HG02981 (cell line): ENCODE results near the gene HS6ST1.

Experiments used
- ATAC-seq: cut with Tn5 transposase; IDR thresholded peaks from one replicate; pipeline ENCODE4 v1.9.1; 2021; ENCODE audit warnings: mild to moderate bottlenecking, moderate library complexity; ENCODE audit not compliant: unreplicated experiment

Gene HS6ST1

DNA sequence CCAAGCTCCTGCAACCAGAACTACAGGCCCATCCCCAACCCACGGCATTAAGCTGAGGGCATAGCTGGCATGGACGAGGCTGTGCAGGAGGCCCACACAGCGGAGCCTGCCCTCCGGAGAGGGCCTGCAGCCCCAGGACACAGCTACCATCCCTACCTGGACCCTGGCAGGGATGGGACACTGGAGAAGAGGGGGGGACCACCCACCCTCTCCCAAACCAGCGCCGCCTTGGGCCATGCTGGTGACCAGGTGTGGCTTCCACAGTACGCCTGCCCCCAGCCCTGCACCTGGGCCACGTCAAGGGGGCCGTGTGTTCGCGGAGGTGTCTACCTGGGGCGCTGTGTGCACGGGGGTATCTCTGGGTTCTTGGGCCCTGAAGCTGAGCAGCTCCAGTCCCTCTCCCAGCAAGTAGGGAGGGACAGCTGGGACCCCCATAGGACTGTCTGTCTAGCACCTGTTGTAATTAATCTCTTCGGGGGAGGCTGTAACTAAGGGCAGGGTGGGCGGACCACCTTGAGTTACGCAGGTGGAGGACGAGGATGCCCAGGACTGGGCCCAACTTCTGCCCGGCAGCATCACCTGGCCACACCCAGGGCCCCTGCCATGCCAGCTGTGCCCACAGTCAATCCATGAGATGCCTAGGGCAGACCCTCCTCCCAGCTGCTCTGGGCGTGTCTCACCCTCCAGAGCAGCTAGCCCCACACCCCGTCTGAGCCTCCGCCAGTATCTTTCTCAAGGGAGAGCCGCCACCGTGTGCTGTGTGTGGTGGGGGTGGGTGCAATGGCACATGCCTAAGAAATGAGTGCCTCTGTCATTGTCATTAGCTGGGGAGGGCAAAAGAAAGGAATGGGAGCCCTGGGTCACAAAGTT, 18.3 kb downstream of the HS6ST1 start:
- no peak for ATAC-seq

DNA sequence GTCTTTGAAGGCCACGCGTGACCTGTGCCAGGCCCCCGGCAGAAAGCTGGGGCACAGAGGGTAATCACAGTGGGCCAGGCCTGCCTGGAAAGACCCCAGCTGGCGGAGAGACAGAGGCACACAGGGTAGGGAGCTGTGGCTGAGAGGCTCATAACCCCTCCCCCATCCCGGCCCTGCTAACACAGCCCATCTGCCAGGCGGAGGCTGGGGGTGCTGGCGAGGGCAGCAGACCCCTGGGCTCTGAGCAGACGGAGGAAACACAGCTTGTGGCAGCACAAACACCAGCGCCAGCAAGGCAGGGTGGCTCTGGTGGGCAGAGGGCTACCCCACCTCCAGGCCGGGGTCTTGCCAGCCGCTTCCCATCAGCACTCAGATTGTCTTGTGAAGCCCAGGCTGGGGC, 19.0 kb downstream of the HS6ST1 start:
- no peak for ATAC-seq

DNA sequence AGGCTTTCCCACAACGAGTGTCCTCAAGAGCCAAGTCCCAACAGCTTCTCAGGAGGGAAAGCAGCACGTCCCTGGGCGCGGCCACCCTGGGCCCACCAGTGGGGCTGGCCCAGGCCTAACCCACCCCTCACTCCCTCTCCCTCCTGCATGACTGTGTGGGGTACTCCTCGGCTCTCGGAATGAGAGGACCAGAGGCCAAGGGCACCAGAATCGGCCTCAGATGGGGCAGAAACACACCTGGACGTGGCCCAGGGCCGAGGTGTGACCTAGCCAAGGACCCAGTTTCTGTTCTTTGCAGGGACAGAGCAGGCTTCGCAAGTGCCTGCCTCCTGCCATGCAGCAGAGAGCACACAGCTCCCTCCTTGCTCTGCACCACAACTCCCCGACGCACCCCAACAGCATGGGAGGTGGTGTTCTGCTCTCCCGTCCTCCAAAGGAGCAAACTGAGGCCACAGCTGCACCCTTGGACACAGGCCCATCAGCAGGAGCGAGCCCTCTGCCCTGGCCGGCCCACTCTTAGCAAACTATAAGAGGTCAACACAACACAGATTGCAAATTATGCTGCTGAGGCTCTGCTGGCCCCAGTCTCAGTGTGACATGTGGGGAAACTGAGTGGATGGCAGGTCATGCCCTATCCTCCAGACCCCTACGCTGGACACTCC, 19.7 kb downstream of the HS6ST1 start:
- ATAC-seq = no peak

DNA sequence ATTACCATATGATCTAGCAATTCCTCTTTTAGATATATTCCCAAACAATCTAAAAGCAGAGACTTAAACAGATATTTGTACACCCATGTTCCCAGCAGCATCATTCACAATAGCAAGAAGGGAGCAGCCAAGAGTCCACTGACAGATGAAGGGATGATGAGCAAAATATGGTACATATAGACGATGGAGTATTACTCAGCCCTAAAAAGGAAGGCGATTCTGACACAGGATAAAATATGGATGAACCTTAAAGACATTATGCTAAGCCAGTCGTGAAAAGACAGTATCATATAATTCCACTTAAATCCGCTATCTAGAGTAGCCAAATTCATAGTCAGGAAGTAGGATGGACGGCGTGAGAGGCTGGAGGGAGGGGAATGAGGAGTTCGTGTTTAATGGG, 20.4 kb downstream of the HS6ST1 start:
- ATAC-seq = no peak

DNA sequence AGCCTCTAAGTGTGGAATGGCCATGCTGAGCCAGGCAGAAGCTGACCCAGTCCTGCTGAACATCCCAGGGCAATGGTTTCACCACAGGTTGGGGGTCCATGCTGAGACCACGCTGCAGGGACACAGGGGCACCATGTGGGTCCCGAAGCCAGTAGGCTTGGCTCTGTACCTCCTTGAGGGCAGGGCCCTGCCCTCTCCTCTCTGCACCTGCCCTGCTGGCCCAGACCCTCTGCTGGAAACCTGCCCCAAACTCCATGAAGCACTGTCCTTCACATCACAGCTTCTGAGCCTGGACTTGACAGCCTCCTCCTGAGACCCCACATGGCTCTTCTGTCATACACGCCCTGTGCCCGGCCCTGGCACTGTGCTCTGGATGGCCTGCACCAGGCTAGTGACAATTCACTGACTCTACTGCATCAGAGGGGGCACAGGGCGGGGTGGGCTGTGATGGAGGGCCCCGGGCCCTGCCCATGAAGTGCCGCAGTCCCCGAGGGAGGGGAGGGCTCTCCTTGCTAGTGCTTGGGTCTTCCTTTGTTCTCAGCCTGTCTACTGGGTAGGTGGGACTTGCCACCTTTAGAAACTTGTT, 24.7 kb downstream of the HS6ST1 start:
- ATAC-seq = no peak

DNA sequence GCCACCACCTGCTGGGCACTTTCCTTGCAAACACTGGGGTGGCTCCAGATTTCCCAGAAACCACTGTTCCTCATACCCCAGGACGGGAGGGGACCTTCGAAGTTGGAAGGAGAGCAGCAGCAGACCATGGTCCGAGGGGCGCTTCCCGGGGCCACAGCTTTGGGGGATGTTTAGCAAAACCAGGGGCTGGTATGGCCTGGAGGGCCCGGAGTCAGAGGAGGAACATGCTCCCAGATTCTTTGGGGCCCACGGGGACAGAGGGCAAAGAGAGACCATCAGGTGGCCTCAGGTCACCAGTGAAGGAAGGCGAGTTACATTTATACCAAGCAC, 25.3 kb downstream of the HS6ST1 start:
- no peak for ATAC-seq

DNA sequence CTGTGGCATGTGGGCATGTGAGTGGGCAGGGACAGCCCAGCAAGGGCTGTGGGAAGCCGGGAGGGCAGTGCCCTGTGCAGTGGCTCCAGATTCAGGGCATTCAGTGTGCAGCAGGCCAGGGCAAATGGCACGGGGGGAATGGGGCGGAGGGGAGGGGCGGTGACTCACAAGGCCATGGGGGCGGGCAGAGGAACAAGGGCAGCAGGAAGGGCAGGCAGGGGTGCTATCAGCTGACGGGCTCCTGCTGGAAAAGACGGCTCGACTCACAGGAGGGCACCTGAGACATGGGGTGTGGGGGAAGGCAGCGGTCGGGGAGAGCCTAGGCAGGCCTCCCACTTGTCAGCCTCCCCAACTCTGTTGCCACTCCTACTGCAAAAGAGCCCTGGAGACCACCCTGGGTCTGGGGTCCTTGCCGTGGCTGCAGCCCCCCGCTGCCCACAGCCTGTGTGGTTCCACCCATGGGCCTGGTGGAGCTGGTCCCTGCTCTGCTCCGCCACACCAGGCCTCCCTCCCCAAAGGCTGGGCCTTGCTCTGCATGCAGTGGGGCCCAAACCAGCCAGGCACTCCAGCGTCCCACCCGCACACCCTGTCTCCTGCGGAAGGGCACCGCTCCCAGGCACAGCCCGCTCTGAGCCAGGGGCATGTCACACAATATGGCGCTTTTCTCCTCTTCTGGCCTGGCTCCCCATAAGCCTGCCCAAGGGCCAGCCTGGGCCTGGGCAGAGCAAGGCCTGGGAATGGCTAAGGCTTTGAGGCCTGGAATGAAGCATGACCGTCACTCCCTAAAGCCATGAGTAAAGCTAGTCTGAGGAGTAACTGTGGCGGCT, 25.9 kb downstream of the HS6ST1 start:
- ATAC-seq = no peak

DNA sequence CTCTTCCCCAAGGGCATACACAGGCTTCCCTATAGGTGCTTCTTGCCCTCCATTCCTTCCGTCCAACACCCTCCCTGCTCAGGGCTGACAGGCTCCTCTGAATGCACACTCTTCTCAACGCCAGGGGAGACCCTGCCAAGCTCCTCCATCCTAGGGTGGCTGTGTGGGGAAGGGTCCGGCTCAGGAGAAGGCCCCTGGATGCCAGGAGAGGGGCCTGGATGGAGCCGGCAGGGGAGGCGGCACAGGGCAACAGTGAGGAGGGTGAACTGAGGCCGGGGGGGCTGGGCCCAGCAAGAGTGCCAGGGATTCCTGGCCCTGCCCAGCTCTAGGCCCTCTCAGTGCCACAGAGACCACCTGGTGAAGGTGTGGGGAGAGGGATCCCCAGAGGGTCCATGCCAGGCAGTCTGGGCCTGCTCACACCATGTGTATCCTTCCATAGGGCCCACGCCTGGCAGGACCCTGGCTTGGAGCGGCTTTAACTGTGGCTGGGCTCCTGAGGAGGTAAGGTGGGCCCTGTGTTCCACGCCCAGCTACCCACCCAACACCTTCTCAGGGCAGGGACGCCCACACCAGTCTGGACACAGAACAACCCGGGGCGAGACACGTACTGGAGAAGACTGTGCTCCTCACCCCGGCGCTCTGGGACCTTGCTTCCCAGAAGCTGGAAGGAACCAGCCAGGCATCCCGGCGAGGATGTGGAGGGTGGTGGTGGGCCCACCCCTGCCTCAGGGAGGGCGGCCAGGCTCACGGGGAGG, 26.6 kb downstream of the HS6ST1 start:
- no peak for ATAC-seq

DNA sequence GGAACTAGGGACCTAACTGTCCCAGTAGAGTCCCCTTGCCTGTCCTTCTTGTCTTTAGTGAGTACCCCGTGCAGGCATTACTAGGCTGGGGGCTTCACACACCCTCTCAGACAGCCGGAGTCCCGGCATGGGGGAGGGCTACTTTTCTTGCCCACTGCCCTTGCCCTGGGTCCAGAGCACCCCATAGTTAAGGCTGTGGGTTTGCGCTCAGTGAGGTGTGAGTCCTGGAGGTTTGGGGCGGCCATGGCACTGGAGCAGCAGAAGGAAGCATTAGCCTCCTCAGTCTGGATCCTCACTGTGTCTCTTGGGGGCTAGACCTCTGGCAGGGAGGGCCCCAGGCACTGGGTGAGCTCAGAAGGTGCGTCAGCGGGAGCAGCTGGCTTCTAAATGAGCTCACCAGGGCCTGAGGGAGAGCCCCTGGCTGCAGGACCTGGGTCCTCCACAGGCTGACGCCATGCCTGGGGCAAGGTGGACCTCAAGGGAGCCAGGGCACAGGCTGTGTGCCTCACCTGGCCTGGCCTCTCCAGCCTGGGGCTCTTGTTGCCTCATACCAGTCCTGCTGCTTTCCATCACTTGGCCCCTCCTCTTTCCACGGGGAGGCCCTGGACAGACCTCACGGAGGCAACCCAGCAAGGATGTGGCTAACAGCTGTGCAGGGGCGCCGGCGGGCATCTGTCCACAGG, 27.4 kb downstream of the HS6ST1 start:
- ATAC-seq = no peak

DNA sequence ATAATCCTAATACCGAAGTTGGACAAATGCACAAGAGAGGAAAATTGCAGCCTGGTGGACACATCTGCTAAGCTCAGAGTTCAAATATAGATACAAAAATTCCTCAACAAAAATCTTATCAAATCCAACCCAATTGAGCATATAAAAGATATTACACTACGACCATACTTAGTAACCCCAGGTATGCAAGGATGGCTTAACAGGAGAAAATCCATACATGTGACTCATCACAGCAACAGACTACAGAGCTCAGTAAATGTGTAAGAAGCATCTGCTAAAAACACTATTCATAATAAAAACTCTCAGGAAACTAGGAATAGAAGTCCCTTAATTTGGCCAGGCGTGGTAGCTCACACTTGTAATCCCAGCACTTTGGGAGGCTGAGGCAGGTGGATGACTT, 28.3 kb downstream of the HS6ST1 start:
- ATAC-seq = no peak

DNA sequence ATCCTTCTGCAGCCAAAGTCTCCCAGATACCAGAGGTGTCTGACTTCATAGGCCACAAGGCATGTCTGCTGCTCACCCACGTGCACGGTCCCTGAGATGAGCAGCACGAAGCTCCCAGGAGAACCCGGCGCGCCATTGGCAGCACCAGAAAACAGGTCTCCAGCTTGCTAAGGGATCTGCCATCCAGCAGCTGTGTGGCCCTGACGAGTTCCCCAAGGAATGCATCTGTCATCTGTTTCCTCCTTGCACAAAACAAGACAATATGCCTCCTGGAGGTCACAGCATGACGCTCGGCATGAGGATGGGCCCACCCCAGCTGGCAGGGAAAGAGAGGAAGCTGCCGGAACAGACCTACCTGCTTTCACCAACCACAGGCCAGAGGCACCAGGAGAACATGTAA, 29.2 kb downstream of the HS6ST1 start:
- no peak for ATAC-seq

DNA sequence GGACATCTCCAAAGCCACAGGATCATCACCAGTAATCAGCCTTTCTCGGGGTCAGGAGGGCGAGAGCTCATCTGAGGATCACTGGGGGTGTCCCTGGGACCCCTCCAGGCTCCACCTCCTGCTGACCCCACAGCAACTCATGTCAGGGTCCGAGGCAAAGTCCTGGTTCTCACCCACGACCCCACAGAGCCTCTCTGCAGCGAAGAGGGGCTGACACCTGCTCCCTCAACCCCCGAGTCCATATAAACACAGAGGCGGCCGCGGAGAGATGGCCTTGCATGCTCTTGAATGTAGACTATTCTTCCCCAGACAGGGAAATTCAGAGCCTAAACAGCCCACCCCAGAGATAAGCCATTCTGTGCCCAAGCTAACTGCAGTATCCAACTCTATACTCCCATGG, 29.9 kb downstream of the HS6ST1 start:
- no peak for ATAC-seq

DNA sequence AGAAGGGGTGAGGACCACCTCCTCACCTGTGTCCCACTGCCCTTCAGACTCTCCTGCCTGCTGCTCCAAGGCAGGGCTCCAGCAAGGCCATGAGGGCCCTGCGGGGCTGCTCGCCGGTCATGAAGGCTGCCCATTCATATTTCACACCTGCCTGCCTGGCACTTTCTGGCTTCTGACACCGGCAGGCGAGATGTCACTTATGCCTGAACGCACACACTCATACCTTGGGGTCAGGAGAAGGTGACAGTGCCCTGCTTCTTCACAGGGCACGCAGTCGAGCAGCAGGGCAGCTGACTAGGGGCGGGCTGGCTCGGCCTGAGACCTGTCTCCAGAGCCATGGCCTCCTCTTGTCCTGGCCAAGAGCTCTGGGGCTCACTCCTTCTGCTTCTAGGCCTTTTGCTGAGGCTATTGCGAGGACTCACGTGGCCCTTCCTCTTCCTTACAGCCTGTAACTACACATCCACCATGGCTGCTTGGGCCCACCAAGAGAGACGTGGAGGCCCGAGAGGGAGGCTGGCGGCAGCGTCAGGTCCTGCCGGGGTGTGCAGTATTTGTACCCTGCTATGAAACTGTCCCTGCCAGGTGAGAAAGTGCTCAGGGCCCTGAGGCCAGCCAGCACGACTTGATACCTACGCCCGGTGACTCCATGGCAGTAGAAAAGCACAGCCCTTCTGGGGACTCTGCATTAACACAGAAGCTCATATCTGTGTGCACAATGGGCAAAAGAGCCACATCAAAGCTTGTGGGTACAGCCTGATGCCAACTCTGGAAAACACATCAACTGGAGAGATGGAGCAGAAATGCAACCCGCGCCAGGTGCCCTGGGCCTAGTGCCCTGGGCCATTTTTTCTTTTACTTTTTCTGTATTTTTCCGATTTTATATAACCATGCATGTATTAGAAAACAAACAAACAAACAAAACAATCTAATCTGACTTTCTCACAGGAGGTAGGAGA, 30.6 kb downstream of the HS6ST1 start:
- ATAC-seq = no peak

DNA sequence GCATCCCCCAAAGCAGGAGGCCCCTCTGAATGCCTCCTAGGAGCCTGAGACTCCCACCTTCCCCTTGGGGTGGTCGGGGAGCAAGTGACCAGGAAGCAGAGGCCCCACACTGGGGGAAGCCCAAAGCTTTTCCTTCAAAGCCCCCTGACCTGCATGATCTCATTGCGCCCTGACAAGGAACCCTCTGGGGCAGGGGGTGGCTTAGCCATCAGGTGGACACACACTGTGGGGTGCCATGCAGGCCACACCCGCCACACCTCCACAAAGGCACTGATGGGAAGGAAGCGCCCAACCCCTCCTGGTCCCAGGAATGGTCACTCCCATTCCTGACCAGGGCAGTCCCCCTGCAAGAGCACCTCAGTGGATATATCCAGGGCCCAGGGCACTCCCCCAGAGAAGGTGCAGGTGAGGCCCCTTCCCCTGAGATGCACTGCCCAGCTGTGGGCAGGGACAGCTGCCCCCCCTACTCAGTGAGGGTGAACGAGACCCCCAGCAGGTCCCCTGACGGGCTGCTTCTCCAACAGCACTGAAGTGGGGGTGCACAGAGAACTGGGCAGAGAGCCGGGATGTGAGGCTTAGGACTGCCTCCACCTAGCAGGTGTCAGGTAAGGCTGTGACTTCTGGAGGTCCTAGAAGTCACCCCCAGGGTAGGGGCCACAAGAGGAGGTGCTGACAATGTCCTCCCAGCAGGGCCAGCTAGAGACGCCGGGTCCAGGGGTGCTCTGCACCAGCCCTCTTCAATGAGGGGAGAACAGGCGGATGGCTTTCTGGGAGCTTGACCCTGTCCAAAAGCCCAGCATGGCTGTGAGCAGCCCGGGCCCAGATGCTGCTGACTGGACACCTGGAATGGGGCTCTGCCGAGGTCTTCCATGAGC, 31.5 kb downstream of the HS6ST1 start:
- ATAC-seq = no peak

DNA sequence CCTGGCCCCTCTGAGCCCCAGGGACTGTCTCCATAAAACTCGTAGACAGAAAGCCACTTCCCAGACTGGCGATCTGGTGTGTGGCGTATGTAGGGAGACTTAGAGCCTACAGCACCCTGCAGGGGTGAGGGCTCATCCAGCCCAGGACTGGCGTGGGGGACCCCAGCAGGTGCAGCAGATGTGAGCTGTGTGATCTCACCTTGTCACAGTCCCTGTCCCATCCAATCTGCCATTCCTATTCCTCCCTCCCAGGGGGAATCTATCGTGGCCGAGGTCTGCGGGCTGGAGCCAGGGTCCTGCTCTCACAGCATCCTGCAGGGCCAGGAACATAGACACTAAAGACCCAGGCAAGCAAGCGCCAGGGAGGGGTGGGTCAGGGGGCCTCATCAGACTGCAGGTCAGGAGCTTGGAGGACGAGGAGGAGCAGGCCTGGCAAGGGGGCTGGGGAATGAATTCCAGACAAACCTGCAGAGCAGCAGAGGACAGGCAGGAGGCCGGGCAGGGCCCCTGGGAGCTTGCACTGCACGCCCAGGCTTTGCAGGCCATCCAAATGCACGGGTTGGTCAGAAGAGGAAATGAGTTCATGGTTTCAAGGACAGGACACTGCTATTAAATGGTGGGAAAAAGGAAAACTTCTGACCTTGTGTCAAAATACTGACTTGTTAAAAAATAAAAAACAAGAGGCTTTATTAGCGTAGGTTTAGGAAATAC, 32.5 kb downstream of the HS6ST1 start:
- no peak for ATAC-seq

DNA sequence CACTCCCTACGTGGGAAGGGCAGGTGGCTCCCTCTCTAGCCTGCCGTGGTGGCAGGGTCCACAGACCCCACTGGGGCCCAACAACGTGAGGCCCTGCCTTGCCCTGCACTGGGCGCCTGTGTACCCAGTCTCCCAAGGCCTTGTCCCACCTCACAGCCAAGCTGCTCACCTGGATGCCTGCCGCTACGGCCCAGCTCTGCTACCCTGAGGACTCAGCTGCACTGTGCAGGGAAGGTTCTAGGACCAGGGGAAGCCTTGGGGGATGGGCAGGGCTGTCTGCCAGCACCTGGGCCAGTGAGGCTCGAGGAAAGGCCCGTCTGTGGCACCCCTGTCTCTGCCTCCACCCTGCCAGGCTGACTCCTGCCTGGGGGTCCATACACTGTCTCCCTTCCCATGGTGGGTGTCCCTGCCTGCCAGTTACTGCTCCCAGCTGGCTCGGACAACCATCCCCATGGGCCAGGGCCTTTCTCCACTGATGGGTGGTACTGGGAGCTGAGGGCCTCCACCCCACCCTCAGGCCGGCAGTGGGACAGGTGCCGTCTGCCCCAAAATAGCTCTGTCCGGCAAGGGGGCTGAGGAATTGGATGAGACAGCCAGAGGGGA, 33.2 kb downstream of the HS6ST1 start:
- no peak for ATAC-seq

DNA sequence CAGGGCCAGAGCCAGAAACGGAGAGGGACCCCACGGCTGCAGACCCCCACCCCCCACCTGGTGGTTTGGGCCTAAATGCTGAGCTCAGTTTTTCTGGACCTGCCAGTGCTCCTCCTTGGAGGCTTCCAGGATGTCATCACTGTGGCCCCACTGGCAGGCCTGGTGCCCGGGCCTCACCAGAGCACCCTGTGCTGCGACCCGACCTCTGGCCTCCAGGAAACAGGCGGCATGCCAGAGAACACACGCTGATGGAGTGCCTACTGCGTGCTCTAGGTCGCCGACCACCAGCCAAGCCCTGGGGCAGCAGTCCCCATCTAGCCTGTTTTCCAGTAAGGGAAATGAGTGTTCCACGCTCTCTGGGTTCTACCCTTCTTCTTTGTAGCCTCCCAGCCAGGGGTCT, 33.8 kb downstream of the HS6ST1 start:
- ATAC-seq = no peak
